ENCODE measurements around the gene TRIP10. TPM values are rescaled to one million over a fixed set of nuclear protein-coding genes. Genes with fewer than 3 reads are reported as not detected.
A peak's percentile ranks its signal among the peaks of the same experiment; 100 is the strongest.
"Not testable (repeated sequence)": the region's sequence is repeated elsewhere in the genome, so short reads cannot be mapped to it uniquely, and the experiment has no call there.

Gene TRIP10
- total and polyA plus RNA-seq, 8 donors = 30.1 to 111 (median 66.8) TPM

DNA sequence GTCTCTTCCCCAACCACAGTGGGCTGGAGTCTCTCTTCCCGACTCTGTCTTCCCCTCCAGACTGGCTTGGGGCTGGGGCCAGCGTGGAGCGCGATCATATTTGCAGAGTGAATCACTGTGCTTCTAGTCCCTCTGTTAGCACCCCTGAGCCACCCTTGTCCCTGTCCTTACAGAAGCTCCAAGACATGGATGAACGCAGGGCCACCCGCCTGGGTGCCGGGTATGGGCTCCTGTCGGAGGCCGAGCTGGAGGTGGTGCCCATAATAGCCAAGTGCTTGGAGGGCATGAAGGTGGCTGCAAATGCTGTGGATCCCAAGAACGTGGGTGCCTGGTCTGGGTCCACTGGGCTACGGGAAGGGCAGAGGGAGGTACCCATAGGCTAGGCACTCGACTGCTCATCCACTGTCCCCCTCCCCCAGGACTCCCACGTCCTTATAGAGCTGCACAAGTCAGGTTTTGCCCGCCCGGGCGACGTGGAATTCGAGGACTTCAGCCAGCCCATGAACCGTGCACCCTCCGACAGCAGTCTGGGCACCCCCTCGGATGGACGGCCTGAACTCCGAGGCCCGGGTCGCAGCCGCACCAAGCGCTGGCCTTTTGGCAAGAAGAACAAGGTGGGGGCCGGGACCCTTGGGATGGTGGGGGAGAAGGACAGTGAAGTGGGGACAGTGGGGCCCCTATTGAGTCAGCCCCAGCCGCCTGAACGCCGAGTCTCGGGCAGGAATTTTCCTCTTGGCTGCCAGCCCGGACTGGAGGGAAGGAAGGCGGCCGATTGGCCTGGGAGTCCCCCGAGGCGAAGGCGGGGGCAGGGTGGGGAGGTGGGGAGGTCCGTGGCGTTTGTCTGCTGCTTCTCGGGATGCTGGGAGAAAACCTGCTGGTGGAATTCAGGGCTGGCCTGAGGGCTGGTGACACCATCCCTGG lies 5.2 kb downstream of the TRIP10 start:
- Histone ChIP-seq H3K4me3 (peak overlapping the region; percentile 10 to 28 (median 20)), H3K27me3 (no peaks in the 10 kb centered on the region), H3K27ac (peak overlapping the region; percentile 53 to 98 (median 87)), H3K9me3 (no peaks in the 10 kb centered on the region), H3K36me3 (peaks cover 39 to 65% (median 64%) of the 10 kb centered on the region in 4 donors), H3K4me1 (peaks cover 31 to 62% (median 48%) of the 10 kb centered on the region in 4 donors)
- TF ChIP-seq, protein P1, sequence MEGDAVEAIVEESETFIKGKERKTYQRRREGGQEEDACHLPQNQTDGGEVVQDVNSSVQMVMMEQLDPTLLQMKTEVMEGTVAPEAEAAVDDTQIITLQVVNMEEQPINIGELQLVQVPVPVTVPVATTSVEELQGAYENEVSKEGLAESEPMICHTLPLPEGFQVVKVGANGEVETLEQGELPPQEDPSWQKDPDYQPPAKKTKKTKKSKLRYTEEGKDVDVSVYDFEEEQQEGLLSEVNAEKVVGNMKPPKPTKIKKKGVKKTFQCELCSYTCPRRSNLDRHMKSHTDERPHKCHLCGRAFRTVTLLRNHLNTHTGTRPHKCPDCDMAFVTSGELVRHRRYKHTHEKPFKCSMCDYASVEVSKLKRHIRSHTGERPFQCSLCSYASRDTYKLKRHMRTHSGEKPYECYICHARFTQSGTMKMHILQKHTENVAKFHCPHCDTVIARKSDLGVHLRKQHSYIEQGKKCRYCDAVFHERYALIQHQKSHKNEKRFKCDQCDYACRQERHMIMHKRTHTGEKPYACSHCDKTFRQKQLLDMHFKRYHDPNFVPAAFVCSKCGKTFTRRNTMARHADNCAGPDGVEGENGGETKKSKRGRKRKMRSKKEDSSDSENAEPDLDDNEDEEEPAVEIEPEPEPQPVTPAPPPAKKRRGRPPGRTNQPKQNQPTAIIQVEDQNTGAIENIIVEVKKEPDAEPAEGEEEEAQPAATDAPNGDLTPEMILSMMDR (IDR thresholded peaks at IDR 0.05) = no peak
- peak; percentile 19 to 71 (median 30) for TF ChIP-seq POLR2AphosphoS5 (IDR thresholded peaks at IDR 0.05)
- no peak for TF ChIP-seq POLR2A (IDR thresholded peaks at IDR 0.05)
- TF ChIP-seq EP300 (IDR thresholded peaks at IDR 0.05) = no peak
- intact Hi-C loops (cut with DNase I; ENCODE audit: low total_unique reads) = no loop called here
- peak; percentile 90 to 93 for DNase-seq
- WGBS, 5 donors = 21 to 33% (median 25%) methylated on average over 20 to 41 of the region's 41 CpGs

DNA sequence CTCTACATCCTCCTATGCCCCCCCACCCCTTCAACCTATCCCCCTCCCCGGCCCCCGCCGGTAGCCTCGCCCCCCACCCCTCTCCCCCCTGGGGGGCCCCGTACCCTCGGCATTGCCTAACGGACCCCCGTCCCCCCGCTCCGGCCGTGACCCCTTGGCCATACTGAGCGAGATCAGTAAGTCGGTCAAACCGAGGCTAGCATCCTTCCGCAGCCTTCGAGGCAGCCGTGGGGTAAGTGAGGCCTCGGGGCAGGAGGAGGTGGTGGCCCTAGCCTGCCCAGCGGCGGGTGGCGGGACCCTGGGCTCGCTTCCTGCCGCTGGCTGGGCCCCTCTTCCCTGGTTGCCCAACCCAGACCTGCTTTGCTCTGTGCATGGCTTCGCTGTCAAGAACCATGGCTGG lies 6.5 kb downstream of the TRIP10 start:
- no peaks in the 10 kb centered on the region for H3K27me3 ChIP-seq
- intact Hi-C loops (cut with DNase I; ENCODE audit: low total_unique reads) = no loop called here
- H3K4me1 ChIP-seq = peaks cover 28 to 49% (median 42%) of the 10 kb centered on the region in 4 donors
- H3K4me3 ChIP-seq = no peak overlapping the region
- WGBS, 5 donors = 91 to 94% (median 93%) methylated on average over 19 to 24 of the region's 24 CpGs
- DNase-seq = no peak
- H3K9me3 ChIP-seq = no peaks in the 10 kb centered on the region
- peak overlapping the region in 3 of 5 donors; percentile 16 to 88 (median 18) for H3K27ac ChIP-seq
- TF ChIP-seq EP300 (IDR thresholded peaks at IDR 0.05) (no peak), POLR2A (IDR thresholded peaks at IDR 0.05) (no peak), POLR2AphosphoS5 (IDR thresholded peaks at IDR 0.05) (no peak)
- H3K36me3 ChIP-seq = peaks cover 52 to 78% (median 77%) of the 10 kb centered on the region in 4 donors

DNA sequence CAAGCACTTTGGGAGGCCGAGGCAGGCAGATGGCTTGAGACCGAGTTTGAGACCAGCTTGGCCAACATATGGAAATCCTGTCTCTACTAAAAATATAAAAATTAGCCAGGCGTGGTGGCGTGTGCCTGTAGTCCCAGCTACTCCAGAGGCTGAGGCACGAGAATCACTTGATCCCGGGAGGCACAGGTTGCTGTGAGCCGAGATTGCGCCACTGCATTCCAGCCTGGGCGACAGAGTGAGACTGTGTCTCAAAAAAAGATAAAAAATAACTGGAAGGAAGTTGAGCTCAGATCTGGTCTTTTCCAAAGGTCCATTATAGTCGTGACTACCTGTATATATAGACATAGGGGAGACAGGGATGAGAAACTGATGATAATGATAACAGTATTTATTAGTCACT lies 9.1 kb downstream of the TRIP10 start:
- Histone ChIP-seq H3K36me3 (peaks cover 58 to 85% (median 83%) of the 10 kb centered on the region in 4 donors), H3K4me1 (peaks cover 27 to 39% (median 33%) of the 10 kb centered on the region in 4 donors)
- DNase-seq; H3K27me3 ChIP-seq; H3K27ac ChIP-seq; intact Hi-C loops (cut with DNase I; ENCODE audit: low total_unique reads); H3K4me3 ChIP-seq; H3K9me3 ChIP-seq: not testable (repeated sequence)
- 91 to 93% (median 92%) methylated on average over 10 of the region's 10 CpGs for WGBS, 5 donors

DNA sequence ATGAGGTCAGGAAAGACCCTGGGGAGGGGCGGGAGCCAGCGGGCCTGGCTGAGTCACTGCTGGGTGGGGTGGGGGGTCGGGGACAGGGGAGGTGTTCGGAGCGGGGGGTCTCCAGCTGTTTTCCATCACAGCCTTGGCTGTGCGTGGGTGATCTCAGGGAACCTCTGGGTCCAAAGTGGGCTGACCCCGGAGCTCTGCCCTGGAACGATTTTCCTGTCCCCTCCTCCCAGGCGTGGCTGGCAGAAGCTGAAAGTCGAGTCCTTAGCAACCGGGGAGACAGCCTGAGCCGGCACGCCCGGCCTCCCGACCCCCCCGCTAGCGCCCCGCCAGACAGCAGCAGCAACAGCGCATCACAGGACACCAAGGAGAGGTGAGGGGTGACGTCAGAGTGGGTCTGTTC lies 10.6 kb downstream of the TRIP10 start:
- intact Hi-C loops (cut with DNase I; ENCODE audit: low total_unique reads) = no loop called here
- Histone ChIP-seq H3K9me3 (no peaks in the 10 kb centered on the region), H3K4me3 (no peak overlapping the region), H3K4me1 (peaks cover 14 to 31% (median 22%) of the 10 kb centered on the region in 4 donors), H3K27ac (peak overlapping the region in 3 of 5 donors; percentile 21 to 32 (median 31)), H3K36me3 (peaks cover 55 to 89% (median 87%) of the 10 kb centered on the region in 4 donors), H3K27me3 (no peaks in the 10 kb centered on the region)
- DNase-seq = peak in 1 of 2 donors; percentile 63
- TF ChIP-seq POLR2AphosphoS5 (IDR thresholded peaks at IDR 0.05) = no peak
- TF ChIP-seq, protein P1 (IDR thresholded peaks at IDR 0.05) = no peak
- no peak for TF ChIP-seq EP300 (IDR thresholded peaks at IDR 0.05)
- TF ChIP-seq POLR2A (IDR thresholded peaks at IDR 0.05) = no peak
- WGBS, 5 donors = 58 to 98% (median 71%) methylated on average over 7 to 20 of the region's 20 CpGs

DNA sequence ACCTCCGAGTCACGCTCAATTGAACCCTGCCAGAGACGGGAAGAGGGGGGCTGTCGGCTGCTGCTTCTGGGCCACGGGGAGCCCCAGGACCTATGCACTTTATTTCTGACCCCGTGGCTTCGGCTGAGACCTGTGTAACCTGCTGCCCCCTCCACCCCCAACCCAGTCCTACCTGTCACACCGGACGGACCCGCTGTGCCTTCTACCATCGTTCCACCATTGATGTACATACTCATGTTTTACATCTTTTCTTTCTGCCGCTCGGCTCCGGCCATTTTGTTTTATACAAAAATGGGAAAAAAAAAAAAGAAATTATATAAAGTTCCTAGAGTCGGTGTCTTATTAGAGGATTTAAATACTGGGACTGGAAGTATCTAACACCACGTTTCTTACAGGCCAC lies 11.7 kb downstream of the TRIP10 start:
- Histone ChIP-seq H3K4me1 (peaks cover 8 to 22% (median 15%) of the 10 kb centered on the region in 4 donors), H3K27me3 (no peaks in the 10 kb centered on the region), H3K9me3 (no peaks in the 10 kb centered on the region), H3K27ac (no peak overlapping the region), H3K36me3 (peaks cover 52 to 87% (median 81%) of the 10 kb centered on the region in 4 donors), H3K4me3 (no peak overlapping the region)
- DNase-seq = no peak
- no peak for TF ChIP-seq POLR2AphosphoS5 (IDR thresholded peaks at IDR 0.05)
- intact Hi-C loops (cut with DNase I; ENCODE audit: low total_unique reads) = no loop called here
- 93 to 96% (median 94%) methylated on average over 16 of the region's 16 CpGs for WGBS, 5 donors
